Activated CD4-positive, CD25-positive, alpha-beta regulatory T cell treated with anti-CD3 and anti-CD28 coated beads, Interleukin-2, amount 50 U/mL, for 72 hours (primary cell): ENCODE data around the gene PLEKHA5.
"Not testable (repeated sequence)": the region's sequence is repeated elsewhere in the genome, so short reads cannot be mapped to it uniquely, and the experiment has no call there.

Source experiments
- DNase-seq: peaks from one replicate; pipeline ENCODE4 v3.0.0; 2021

PLEKHA5 gene

GRCh38 chr12:19412844-19413243, 283.3 kb downstream of the PLEKHA5 start:
- no peak for DNase-seq

DNA sequence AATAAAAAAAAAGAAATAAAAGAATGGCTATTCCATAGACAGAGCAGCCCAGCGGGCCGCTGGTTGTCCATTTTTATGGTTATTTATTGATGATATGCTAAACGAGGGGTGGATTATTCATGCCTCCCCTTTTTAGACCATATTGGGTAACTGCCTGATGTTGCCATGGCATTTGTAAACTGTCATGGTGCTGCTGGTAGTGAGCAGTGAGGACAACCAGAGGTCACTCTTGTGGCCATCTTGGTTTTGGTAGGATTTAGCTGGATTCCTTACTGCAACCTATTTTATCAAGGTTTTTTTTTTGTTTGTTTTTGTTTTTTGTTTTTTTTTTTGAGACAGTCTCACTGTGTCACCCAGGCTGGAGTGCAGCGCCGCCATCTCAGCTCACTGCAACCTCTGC, 284.0 kb downstream of the PLEKHA5 start:
- not testable (repeated sequence) for DNase-seq

DNA sequence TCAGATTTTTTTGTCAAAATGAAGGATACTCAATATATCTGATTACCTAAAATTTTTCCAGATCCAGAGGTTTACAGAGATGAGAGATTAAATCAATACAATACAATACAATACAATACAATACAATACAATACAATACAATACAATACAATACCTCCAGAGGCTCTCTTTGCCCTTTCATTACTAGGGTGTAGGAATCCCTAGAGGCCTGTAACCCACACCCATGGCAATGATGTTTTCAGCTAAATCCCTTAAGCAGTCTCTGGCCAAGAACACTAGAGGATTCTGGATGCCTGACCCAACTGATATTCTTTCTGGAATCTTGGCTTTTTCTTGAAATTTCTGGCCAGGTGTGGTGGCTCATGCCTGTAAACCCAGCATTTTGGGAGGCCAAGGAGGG, 286.0 kb downstream of the PLEKHA5 start:
- no peak for DNase-seq

- DNase-seq, result no peak
Observed at GRCh38 chr12:19419086-19419485, 289.6 kb downstream of the PLEKHA5 start.

DNA sequence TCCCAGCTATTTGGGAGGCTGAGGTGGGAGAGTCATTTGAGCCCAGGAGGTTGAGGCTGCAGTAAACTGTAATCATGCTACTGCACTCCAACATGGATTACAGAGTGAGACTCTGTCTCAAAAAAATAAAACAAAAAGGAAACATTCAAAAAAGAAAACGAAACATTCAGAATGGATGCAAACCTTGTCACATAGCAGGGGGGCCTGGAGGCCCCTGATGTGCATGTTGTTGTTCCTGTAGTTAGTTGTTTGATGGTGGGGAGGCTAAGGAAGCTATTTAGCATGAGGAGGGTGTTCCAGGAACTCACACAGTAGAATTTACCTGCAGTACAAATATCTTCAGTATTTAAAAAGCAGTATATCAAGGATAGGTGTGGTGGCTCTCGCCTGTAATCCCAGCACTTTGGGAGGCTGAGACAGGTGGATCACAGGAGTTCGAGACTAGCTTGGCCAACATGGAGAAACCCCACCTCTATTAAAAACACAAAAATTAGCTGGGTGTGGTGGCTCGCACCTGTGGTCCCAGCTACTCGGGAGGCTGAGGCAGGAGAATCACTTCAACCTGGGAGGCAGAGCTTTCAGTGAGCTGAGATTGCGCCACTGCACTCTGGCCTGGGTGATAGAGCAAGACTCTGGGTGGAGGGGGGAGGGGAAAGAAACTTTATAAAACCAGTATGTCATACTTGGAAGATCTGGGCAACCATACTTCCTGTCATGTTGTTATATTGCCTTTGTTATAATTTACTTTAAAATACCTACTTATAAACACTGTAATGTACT, 292.2 kb downstream of the PLEKHA5 start:
- no peak for DNase-seq

- no peak for DNase-seq
Observed at GRCh38 chr12:19423166-19423930, 293.8 kb downstream of the PLEKHA5 start.
